Mesenchymal stem cell (in vitro differentiated cells and primary cell): ENCODE measurements around the gene INPPL1.

ENCODE experiments used
- DNase-seq: peaks from one replicate; pipeline ENCODE4 v3.0.0-alpha.2; 2013
- H2AFZ ChIP-seq: one replicate; pipeline ENCODE4 v1.6.1; 2013; ENCODE audit warnings: low read depth, mild to moderate bottlenecking, control low read depth, inconsistent platforms, low read length, moderate library complexity
- H2AK5ac ChIP-seq: 2 replicates; pipeline ENCODE4 v1.6.1; 2013; ENCODE audit warnings: low read length, moderate library complexity, mild to moderate bottlenecking, inconsistent platforms; ENCODE audit not compliant: severe bottlenecking
- H2BK120ac ChIP-seq: one replicate; pipeline ENCODE4 v1.6.1; 2013; ENCODE audit warnings: low read depth, mild to moderate bottlenecking, inconsistent platforms, low read length, moderate library complexity
- H2BK12ac ChIP-seq, 2 experiments: one replicate each; pipeline ENCODE4 v1.6.1; 2013; ENCODE audit warnings: inconsistent platforms in 2 of 2, low read length in 2 of 2, mild to moderate bottlenecking in 2 of 2, moderate library complexity in 2 of 2, control low read depth in 1 of 2
- H2BK15ac ChIP-seq: one replicate; pipeline ENCODE4 v1.6.1; 2013; ENCODE audit warnings: mild to moderate bottlenecking, low read depth, inconsistent platforms; ENCODE audit not compliant: poor library complexity, severe bottlenecking
- H2BK5ac ChIP-seq: 2 replicates; pipeline ENCODE4 v1.6.1; 2013; ENCODE audit warnings: low read depth, mild to moderate bottlenecking, low read length, control low read depth, inconsistent platforms; ENCODE audit not compliant: poor library complexity, severe bottlenecking
- H3K14ac ChIP-seq, 2 experiments: one replicate each; pipeline ENCODE4 v1.6.1; 2013; ENCODE audit warnings: inconsistent platforms in 2 of 2, low read length in 2 of 2, control low read depth in 1 of 2, mild to moderate bottlenecking in 1 of 2, moderate library complexity in 1 of 2
- H3K18ac ChIP-seq, 2 experiments: one replicate each; pipeline ENCODE4 v1.6.1; 2013; ENCODE audit warnings: inconsistent platforms in 2 of 2, low read length in 2 of 2, control low read depth in 1 of 2, low read depth in 1 of 2, mild to moderate bottlenecking in 1 of 2
- H3K23ac ChIP-seq, 2 experiments: one replicate each; pipeline ENCODE4 v1.6.1; 2013; ENCODE audit warnings: inconsistent platforms in 2 of 2, low read length in 2 of 2, mild to moderate bottlenecking in 2 of 2, moderate library complexity in 2 of 2, control low read depth in 1 of 2
- H3K27ac ChIP-seq: 2 replicates; pipeline ENCODE4 v1.5.1; 2013; ENCODE audit warnings: mild to moderate bottlenecking, moderate library complexity, low read length, control low read depth, inconsistent platforms; ENCODE audit not compliant: poor library complexity, severe bottlenecking
- H3K27me3 ChIP-seq, 2 experiments: 2 replicates each; pipeline versions ENCODE4 v1.6.1 to v1.7.0; 2013; ENCODE audit warnings: low read length in 2 of 2, mild to moderate bottlenecking in 2 of 2, moderate library complexity in 2 of 2, control low read depth in 1 of 2, inconsistent platforms in 1 of 2; ENCODE audit not compliant: control insufficient read depth in 1 of 2, insufficient read depth in 1 of 2
- H3K36me3 ChIP-seq, 2 experiments: 2 replicates each; pipeline versions ENCODE4 v1.6.1 to v1.7.0; 2013; ENCODE audit warnings: low read length in 2 of 2, control low read depth in 1 of 2, inconsistent platforms in 1 of 2, low read depth in 1 of 2, mild to moderate bottlenecking in 1 of 2; ENCODE audit not compliant: insufficient read depth in 2 of 2, control insufficient read depth in 1 of 2
- H3K4ac ChIP-seq, 2 experiments: one replicate each; pipeline ENCODE4 v1.6.1; 2013; ENCODE audit warnings: inconsistent platforms in 2 of 2, low read length in 2 of 2, mild to moderate bottlenecking in 2 of 2, moderate library complexity in 2 of 2, control low read depth in 1 of 2, low read depth in 1 of 2
- H3K4me1 ChIP-seq: 2 replicates; pipeline ENCODE4 v1.6.1; 2013; ENCODE audit warnings: low read depth, low read length, control low read depth; ENCODE audit not compliant: control insufficient read depth, insufficient read depth
- H3K4me2 ChIP-seq: 2 replicates; pipeline ENCODE4 v1.6.1; 2013; ENCODE audit warnings: low read length, mild to moderate bottlenecking, inconsistent platforms; ENCODE audit not compliant: poor library complexity, severe bottlenecking
- H3K4me3 ChIP-seq, 2 experiments: 2 replicates each; pipeline versions ENCODE4 v1.5.1 to v1.7.0; 2013; ENCODE audit warnings: low read length in 2 of 2, mild to moderate bottlenecking in 2 of 2, control low read depth in 1 of 2, low read depth in 1 of 2; ENCODE audit not compliant: insufficient read depth in 1 of 2
- H3K79me1 ChIP-seq: replicated peaks from 2 replicates; pipeline ENCODE4 v1.6.1; 2013; ENCODE audit warnings: mild to moderate bottlenecking, control low read depth, low read length, inconsistent platforms; ENCODE audit not compliant: poor library complexity, severe bottlenecking
- H3K9ac ChIP-seq: 2 replicates; pipeline ENCODE4 v1.7.0; 2013; ENCODE audit warnings: mild to moderate bottlenecking, low read length, moderate library complexity
- H3K9me3 ChIP-seq: 2 replicates; pipeline ENCODE4 v1.7.0; 2013; ENCODE audit warnings: mild to moderate bottlenecking, low read length; ENCODE audit not compliant: control insufficient read depth
- H4K8ac ChIP-seq: one replicate; pipeline ENCODE4 v1.6.1; 2013; ENCODE audit warnings: inconsistent platforms, mild to moderate bottlenecking, low read length, moderate library complexity
- H4K91ac ChIP-seq: one replicate; pipeline ENCODE4 v1.6.1; 2013; ENCODE audit warnings: mild to moderate bottlenecking, low read length, inconsistent platforms
- WGBS: methylation state at CpG from one replicate; pipeline ENCODE4 v1.1.7; 2013; ENCODE audit warnings: mixed read lengths; 5-methylcytosine and 5-hydroxymethylcytosine counted together

INPPL1 gene

GRCh38 chr11:72231396-72232259, 7.1 kb downstream of the INPPL1 start:
- H3K23ac ChIP-seq: no peak overlapping the region
- no peaks in the 10 kb centered on the region for H3K27me3 ChIP-seq
- H4K91ac ChIP-seq: no peak overlapping the region
- no peak overlapping the region for H2BK5ac ChIP-seq
- H3K27ac ChIP-seq: no peak overlapping the region
- H2AFZ ChIP-seq: no peak overlapping the region
- H2BK120ac ChIP-seq: no peak overlapping the region
- peaks cover 24% of the 10 kb centered on the region for H3K4me1 ChIP-seq
- H3K79me1 ChIP-seq: peaks cover 63% of the 10 kb centered on the region
- no peak overlapping the region for H2BK12ac ChIP-seq
- no peak overlapping the region for H3K4me3 ChIP-seq
- H2AK5ac ChIP-seq: no peak overlapping the region
- H2BK15ac ChIP-seq: no peak overlapping the region
- H3K9me3 ChIP-seq: no peaks in the 10 kb centered on the region
- no peak overlapping the region for H3K4ac ChIP-seq
- H3K36me3 ChIP-seq: peaks cover 92 to 99% of the 10 kb centered on the region in 2 experiments
- no peak overlapping the region for H3K14ac ChIP-seq
- 91% methylated on average over 7 of the region's 9 CpGs for WGBS
- no peak overlapping the region for H3K4me2 ChIP-seq
- no peak overlapping the region for H3K9ac ChIP-seq
- no peak overlapping the region for H3K18ac ChIP-seq
- no peak overlapping the region for H4K8ac ChIP-seq
- no peak for DNase-seq

- Histone ChIP-seq H3K4me2 (no peak overlapping the region), H3K18ac (no peak overlapping the region), H3K23ac (no peak overlapping the region), H4K8ac (no peak overlapping the region), H2BK15ac (no peak overlapping the region), H2AK5ac (no peak overlapping the region), H3K14ac (no peak overlapping the region), H3K27me3 (no peaks in the 10 kb centered on the region), H3K4me1 (peaks cover 23% of the 10 kb centered on the region), H3K36me3 (peaks cover 94 to 99% of the 10 kb centered on the region in 2 experiments), H3K4ac (no peak overlapping the region), H3K27ac (no peak overlapping the region), H3K79me1 (peaks cover 63% of the 10 kb centered on the region), H2BK12ac (no peak overlapping the region), H2BK5ac (no peak overlapping the region), H3K9ac (no peak overlapping the region), H3K9me3 (no peaks in the 10 kb centered on the region), H2AFZ (no peak overlapping the region), H3K4me3 (no peak overlapping the region), H4K91ac (no peak overlapping the region), H2BK120ac (no peak overlapping the region)
- 96% methylated on average over 18 of the region's 18 CpGs for WGBS
- DNase-seq: no peak
Measured at GRCh38 chr11:72232260-72233055, 7.9 kb downstream of the INPPL1 start.

GRCh38 chr11:72233056-72233772, 8.6 kb downstream of the INPPL1 start:
- H2AK5ac ChIP-seq: no peak overlapping the region
- no peak overlapping the region for H4K91ac ChIP-seq
- 97% methylated on average over 9 of the region's 13 CpGs for WGBS
- no peak overlapping the region for H3K4ac ChIP-seq
- H3K36me3 ChIP-seq: peaks cover 94 to 100% of the 10 kb centered on the region in 2 experiments
- no peak overlapping the region for H2BK5ac ChIP-seq
- no peak overlapping the region for H3K14ac ChIP-seq
- H2BK15ac ChIP-seq: no peak overlapping the region
- H2AFZ ChIP-seq: no peak overlapping the region
- no peak for DNase-seq
- H3K9me3 ChIP-seq: no peaks in the 10 kb centered on the region
- H2BK12ac ChIP-seq: no peak overlapping the region
- H3K18ac ChIP-seq: no peak overlapping the region
- no peak overlapping the region for H2BK120ac ChIP-seq
- peaks cover 61% of the 10 kb centered on the region for H3K79me1 ChIP-seq
- peaks cover 21% of the 10 kb centered on the region for H3K4me1 ChIP-seq
- H3K4me3 ChIP-seq: no peak overlapping the region
- H3K4me2 ChIP-seq: no peak overlapping the region
- H3K9ac ChIP-seq: no peak overlapping the region
- no peaks in the 10 kb centered on the region for H3K27me3 ChIP-seq
- no peak overlapping the region for H4K8ac ChIP-seq
- H3K23ac ChIP-seq: no peak overlapping the region
- no peak overlapping the region for H3K27ac ChIP-seq
